K562 (cell line): ENCODE measurements around the gene ATF6B. TPM values are rescaled to one million over a fixed set of nuclear protein-coding genes. Genes with fewer than 3 reads are reported as not detected.

Source experiments
- ATAC-seq: fragments of 200-7000 bp; cut with Tn5 transposase; 3 replicates; pipeline ENCODE4 v1.9.1; 2020; ENCODE audit warnings: moderate library complexity
- BruUV-seq: library from RNA; stranded (reverse); fragments of 400-500 nt; replicated peaks from 2 replicates; lab custom pipeline; 2021; lab: Mats Ljungman, UMichigan
- CTCF ChIA-PET: fragments of 300-600 bp; formaldehyde crosslinking; extraction: SDS; loops from one replicate; lab custom pipeline; 2021; ENCODE audit warnings: low intra/inter-chr PET ratio; lab: Yijun Ruan, JAX
- POLR2A ChIA-PET: fragments of 300-600, 350-650 bp; sonication (Branson Sonifier 250); formaldehyde crosslinking; extraction: SDS; loops from one replicate; lab custom pipeline; 2021; ENCODE audit warnings: antibody characterized with exemption, inconsistent platforms; lab: Yijun Ruan, JAX
- DNase-seq, 4 experiments: peaks; one replicate each; pipeline versions ENCODE4 v3.0.0 to v3.0.0-alpha.2; 2011 to 2018; ENCODE audit warnings: low spot score in 3 of 4, mixed read lengths in 3 of 4; ENCODE audit errors: extremely low read depth in 1 of 4
- FAIRE-seq: peaks from 2 replicates; lab custom pipeline; 2011; peaks lifted over from hg19 to GRCh38; lab: Jason Lieb, UNC
- H2AFZ ChIP-seq: 2 replicates; pipeline ENCODE4 v1.6.0; 2011; ENCODE audit warnings: low read depth, low read length, control low read depth, inconsistent platforms
- H3K27ac ChIP-seq: fragments of 200-600 bp; 3 replicates; pipeline ENCODE4 v1.8.0; 2011; ENCODE audit warnings: low read depth, mild to moderate bottlenecking, control low read depth, inconsistent platforms, low read length, moderate library complexity, mixed read lengths; ENCODE audit errors: extremely low read depth
- H3K27me3 ChIP-seq, 2 experiments: fragments of 300-600 bp in 1 of 2; 2 replicates in 1 of 2; 3 replicates in 1 of 2; pipeline versions ENCODE4 v1.6.0 to v1.8.0; 2011; ENCODE audit warnings: inconsistent platforms in 2 of 2, low read length in 2 of 2, mild to moderate bottlenecking in 1 of 2, mixed read lengths in 1 of 2, moderate library complexity in 1 of 2; ENCODE audit not compliant: control insufficient read depth in 2 of 2, insufficient read depth in 2 of 2
- H3K36me3 ChIP-seq: fragments of 300-600 bp; 3 replicates; pipeline ENCODE4 v1.8.0; 2011; ENCODE audit warnings: mild to moderate bottlenecking, low read length, inconsistent platforms; ENCODE audit not compliant: control insufficient read depth, insufficient read depth
- H3K4me1 ChIP-seq, 2 experiments: fragments of 200-600 bp in 1 of 2; replicated peaks in 1 of 2; 2 replicates in 1 of 2; 3 replicates in 1 of 2; pipeline versions ENCODE4 v1.5.1 to v1.8.0; 2011; ENCODE audit warnings: inconsistent platforms in 2 of 2, low read length in 2 of 2, mild to moderate bottlenecking in 1 of 2, mixed read lengths in 1 of 2, moderate library complexity in 1 of 2; ENCODE audit not compliant: control insufficient read depth in 2 of 2, insufficient read depth in 2 of 2
- H3K4me2 ChIP-seq: 2 replicates; pipeline ENCODE4 v1.6.1; 2011; ENCODE audit warnings: low read length, control low read depth, inconsistent platforms, mixed read lengths; ENCODE audit not compliant: insufficient read depth
- H3K4me3 ChIP-seq: fragments of 200-600 bp; sonication (generic), shearing (Covaris generic); 2 replicates; pipeline ENCODE4 v1.5.1; 2016; ENCODE audit warnings: control low read depth, inconsistent platforms
- H3K79me2 ChIP-seq: fragments of 200-600 bp; 3 replicates; pipeline ENCODE4 v1.8.0; 2011; ENCODE audit warnings: low read length, inconsistent platforms; ENCODE audit not compliant: control insufficient read depth, insufficient read depth
- H3K9ac ChIP-seq, 2 experiments: 2 replicates each; pipeline versions ENCODE4 v1.6.0 to v1.6.1; 2011; ENCODE audit warnings: low read depth in 2 of 2, low read length in 2 of 2, control low read depth in 1 of 2, inconsistent platforms in 1 of 2, mild to moderate bottlenecking in 1 of 2, mixed read lengths in 1 of 2; ENCODE audit not compliant: insufficient read depth in 1 of 2
- H3K9me1 ChIP-seq: one replicate; pipeline ENCODE4 v1.6.0; 2011; ENCODE audit warnings: inconsistent platforms, mild to moderate bottlenecking, low read length, moderate library complexity; ENCODE audit not compliant: control insufficient read depth, insufficient read depth
- H3K9me3 ChIP-seq: replicated peaks from 2 replicates; pipeline ENCODE4 v1.5.1; 2011; ENCODE audit warnings: low read depth, low read length, inconsistent platforms; ENCODE audit not compliant: control insufficient read depth, insufficient read depth
- H4K20me1 ChIP-seq: replicated peaks from 2 replicates; pipeline ENCODE4 v1.6.1; 2011; ENCODE audit warnings: low read length, inconsistent platforms, mixed read lengths; ENCODE audit not compliant: control insufficient read depth, insufficient read depth
- ETV5 ChIP-seq: sonication (generic); formaldehyde crosslinking; IDR thresholded peaks from 2 replicates; pipeline ENCODE4 v1.4.0; 2020; ENCODE audit warnings: low read depth, mild to moderate bottlenecking, missing genetic modification reagents
- HDAC2 ChIP-seq: fragments of 450-650 bp; IDR thresholded peaks from 2 replicates; pipeline ENCODE4 v1.6.1; 2016; ENCODE audit warnings: mild to moderate bottlenecking
- HOMEZ ChIP-seq: fragments of 250-450 bp; sonication (Bioruptor Pico); IDR thresholded peaks from 2 replicates; pipeline ENCODE4 v1.4.0; 2020; ENCODE audit warnings: mild to moderate bottlenecking, moderate library complexity
- TEAD1 ChIP-seq, 2 experiments: fragments of 450-650 bp in 1 of 2; sonication (generic) in 1 of 2; formaldehyde crosslinking; IDR thresholded peaks; 2 replicates each; pipeline versions ENCODE4 v1.4.0 to v1.8.0; 2020 to 2022; ENCODE audit warnings: mild to moderate bottlenecking in 2 of 2, missing genetic modification reagents in 1 of 2
- USF1 ChIP-seq: sonication (generic); formaldehyde crosslinking; IDR thresholded peaks from 2 replicates; pipeline ENCODE4 v1.9.0; 2022; ENCODE audit warnings: mild to moderate bottlenecking, missing genetic modification reagents
- XRCC4 ChIP-seq: IDR thresholded peaks from one replicate; pipeline ENCODE4 v1.6.1; 2011; ENCODE audit not compliant: insufficient read depth, insufficient read length; ENCODE audit errors: extremely low read depth
- ZFX ChIP-seq: sonication (generic); formaldehyde crosslinking; IDR thresholded peaks from 2 replicates; pipeline ENCODE4 v1.8.0; 2022; ENCODE audit warnings: mild to moderate bottlenecking, missing genetic modification reagents, moderate library complexity
- WGBS: fragments of 100-300 bp; shearing (Covaris generic); methylation state at CpG from one replicate; pipeline ENCODE4 v1.1.6; 2016; ENCODE audit warnings: low coverage, mixed read lengths; ENCODE audit not compliant: insufficient coverage; ENCODE audit errors: missing lambda C conversion rate; 5-methylcytosine and 5-hydroxymethylcytosine counted together
- in situ Hi-C: fragments of 300-500 bp; cut with MboI; formaldehyde crosslinking; loops from 4 replicates; pipeline ENCODE4 v1.15.0; 2018; ENCODE audit warnings: inconsistent platforms, mixed read lengths
- intact Hi-C: fragments of 100-400 bp; cut with micrococcal nuclease; formaldehyde crosslinking; loops from 2 replicates; pipeline ENCODE4 v1.14.2; 2022
- polyA plus RNA-seq, 8 experiments: library from polyadenylated mRNA; depleted of rRNA in 4 of 8; stranded (reverse) in 5 of 8; unstranded in 3 of 8; fragments of >200 nt; fragmentation: Nextera tagmentation in 2 of 8; fragmentation: Illumina TruSeq in 1 of 8; extraction: Ambion mirVana in 2 of 8; extraction: Trizol in 1 of 8; gene quantifications; 2 replicates each; pipeline versions ENCODE4 v1.2.1 to v1.2.3, GENCODE V29; 2011 to 2014; ENCODE audit warnings: inconsistent platforms in 1 of 8, missing spikeins in 1 of 8
- total RNA-seq, 7 experiments: library from RNA; depleted of rRNA in 6 of 7; stranded (reverse); fragments of >200 nt in 6 of 7; fragmentation: Illumina TruSeq in 2 of 7; extraction: Trizol in 2 of 7; gene quantifications; 2 replicates each; pipeline versions ENCODE4 v1.2.1 to v1.2.3, GENCODE V29; 2011 to 2021; ENCODE audit warnings: low replicate concordance in 1 of 7

The ATF6B gene
- total and polyA plus RNA-seq, 9 of the 15 experiments (the other 6 are each of a cell fraction or from before 2014, with no cell fraction given), result 20.7 to 131 (median 31.7) TPM

- Histone ChIP-seq H3K27ac (peak overlapping the region; percentile 86), H3K27me3 (no peaks in the 10 kb centered on the region), H3K79me2 (peaks cover 39% of the 10 kb centered on the region), H3K4me3 (peak overlapping the region; percentile 91), H3K9me3 (no peaks in the 10 kb centered on the region), H3K9me1 (no peaks in the 10 kb centered on the region), H3K4me1 (peaks cover 30 to 32% of the 10 kb centered on the region in 2 experiments), H4K20me1 (no peaks in the 10 kb centered on the region), H3K4me2 (peak overlapping the region; percentile 99), H2AFZ (peak overlapping the region; percentile 94; the same call in 1 of the 2 replicates), H3K9ac (peak overlapping the region; percentile 90 to 94), H3K36me3 (peaks cover 42% of the 10 kb centered on the region; the same call in 2 of the 3 replicates)
- ATAC-seq (no peak), DNase-seq (no peak), FAIRE-seq (no peak)
- CTCF ChIA-PET, result no interaction called here
- in situ Hi-C loops (no loop called here), intact Hi-C loops (no loop called here)
- POLR2A ChIA-PET, result interaction anchor here (0.8 to 3.9 kb wide), 7 partner anchors 9 to 77 kb away, joined by 3 to 20 read pairs (median 7); partner anchors contain the start of gene RNF5
- BruUV-seq, result no TSS peak
- TF ChIP-seq USF1 (CRISPR knock-in tag) (peak; percentile 24; the same call in 1 of the 2 replicates), HOMEZ (CRISPR knock-in tag) (no peak), ZFX (0 out of 2 replicates have a peak, but pooled peaks have one; percentile 8), HDAC2 (no peak), ETV5 (CRISPR knock-in tag) (0 out of 2 replicates have a peak, but pooled peaks have one; percentile 4), TEAD1 (CRISPR knock-in tag; IDR thresholded peaks at IDR 0.05) (0 out of 4 replicates have a peak, but pooled peaks of 1 of the 2 experiments have one; percentile 35), XRCC4 (no peak)
- WGBS, result 3% methylated on average over 9 of the region's 9 CpGs
Observed at GRCh38 chr6:32127409-32127716, 683 bp downstream of the ATF6B start.
